IPS-11a (cell line): ENCODE results near the gene FYTTD1.

Experiments used
- H3K4me3 ChIP-seq: one replicate; pipeline ENCODE4 v1.5.1; 2013; ENCODE audit warnings: low read depth, low read length, control low read depth

The FYTTD1 gene

DNA sequence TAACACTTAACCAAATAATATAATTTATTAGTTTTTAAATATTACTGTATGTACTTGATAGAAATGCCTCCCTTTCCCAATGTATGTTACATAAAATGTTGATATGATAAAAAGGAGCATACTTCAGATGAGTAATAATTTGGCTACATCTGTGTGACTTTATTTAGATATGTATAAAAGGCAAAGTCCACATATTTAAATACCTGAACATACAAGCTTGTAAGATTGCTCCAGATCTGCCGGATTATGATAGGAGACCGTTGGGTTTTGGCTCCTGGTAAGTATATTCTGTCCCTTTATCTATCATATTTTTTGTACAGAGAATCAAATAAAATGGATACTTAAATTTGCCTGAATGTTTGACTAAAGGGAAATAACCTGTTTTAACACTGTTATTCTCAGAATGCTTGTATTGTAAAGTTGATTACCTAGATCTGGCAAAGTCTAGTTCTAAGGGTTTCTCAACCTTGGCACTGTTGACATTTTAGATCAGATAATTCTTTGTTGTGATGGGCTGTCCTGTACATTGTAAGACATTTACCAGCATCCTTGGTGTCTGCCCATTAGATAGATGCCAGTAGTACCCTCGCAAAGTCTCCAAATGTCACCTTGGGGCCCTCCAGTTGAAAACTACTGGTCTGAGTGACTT is 79.8 kb downstream of the FYTTD1 start:
- no peak overlapping the region for H3K4me3 ChIP-seq

DNA sequence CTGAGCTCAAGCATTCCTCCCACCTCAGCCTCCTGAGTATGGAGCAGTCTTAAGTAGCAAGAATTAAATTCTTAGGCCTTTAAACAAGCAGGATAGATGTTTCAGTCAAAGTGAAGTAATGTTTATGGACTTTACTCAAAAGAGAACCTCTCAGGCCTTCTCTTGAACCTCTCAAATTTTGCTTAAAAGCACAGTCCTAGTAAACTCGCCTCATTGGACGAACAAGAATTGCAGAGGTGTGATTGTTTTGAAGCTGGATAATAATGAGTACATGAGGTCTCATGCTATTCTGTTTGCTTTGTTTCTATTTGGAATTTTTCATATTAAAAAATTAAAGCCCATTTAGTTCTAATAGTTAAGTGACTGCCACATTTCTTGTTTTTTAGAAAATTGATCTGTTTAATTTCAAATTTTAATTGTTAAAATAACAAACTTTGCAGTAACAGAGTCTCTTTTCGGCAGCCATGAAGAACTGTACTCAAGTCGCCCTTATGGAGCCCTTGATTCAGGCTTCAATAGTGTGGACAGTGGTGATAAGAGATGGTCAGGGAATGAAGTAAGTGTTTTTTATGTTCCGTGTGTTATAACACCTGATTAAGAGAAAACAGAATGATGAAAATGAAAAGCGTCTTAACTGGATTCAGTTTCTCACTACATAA is 80.8 kb downstream of the FYTTD1 start:
- H3K4me3 ChIP-seq, result no peak overlapping the region

DNA sequence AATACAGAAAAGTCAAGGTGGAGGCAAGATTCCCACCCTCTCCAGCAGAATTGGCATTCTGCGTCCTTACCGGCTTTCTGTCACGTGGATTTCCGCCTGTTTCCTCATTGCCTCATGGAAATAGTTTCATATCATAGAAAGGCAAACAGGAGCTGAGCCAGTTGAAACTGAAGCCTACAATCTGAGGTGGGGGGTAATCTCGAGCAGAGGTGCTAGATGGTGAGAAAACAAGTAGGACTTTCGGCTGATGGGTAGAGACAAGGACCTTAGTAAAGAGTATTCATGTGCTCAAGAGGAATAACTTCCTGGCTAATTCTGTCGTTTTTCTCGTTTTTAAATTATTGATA is 81.3 kb downstream of the FYTTD1 start:
- H3K4me3 ChIP-seq, result no peak overlapping the region

DNA sequence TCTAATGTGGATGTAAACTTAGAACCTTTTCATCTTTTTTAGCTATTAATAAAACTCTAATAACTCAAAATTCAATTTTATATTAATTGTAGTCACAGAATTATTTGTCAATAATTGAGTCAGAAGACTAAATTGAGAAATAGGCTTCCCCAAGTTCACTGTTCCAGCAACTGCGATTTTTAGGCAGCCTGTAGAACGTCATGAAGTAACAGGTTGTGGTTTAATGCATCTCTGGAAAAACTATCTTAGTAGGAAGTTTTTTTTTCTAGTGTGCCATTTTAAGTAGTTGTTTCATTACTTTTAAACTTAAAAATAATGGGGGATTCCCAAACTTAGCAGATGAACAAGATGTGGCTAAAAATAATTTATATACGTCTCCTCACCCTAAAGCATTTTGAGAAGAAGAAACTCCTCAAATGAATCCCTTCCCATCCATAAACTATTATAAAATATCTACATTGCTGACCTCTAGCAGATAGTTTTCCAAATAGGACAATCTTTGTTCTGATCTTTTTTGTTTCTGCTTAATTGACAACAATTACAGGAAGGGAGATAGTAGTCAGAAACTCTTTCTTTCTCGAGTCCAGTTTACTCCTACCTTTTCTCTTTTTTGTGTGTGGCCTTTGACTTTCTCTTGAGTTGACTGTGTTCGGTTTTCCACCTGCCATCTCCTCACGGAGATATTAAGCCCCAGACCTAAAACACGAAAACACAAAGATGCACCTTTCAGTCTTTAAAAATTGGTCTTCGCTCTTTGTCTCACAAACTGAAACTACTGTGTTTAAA is 84.4 kb downstream of the FYTTD1 start:
- no peak overlapping the region for H3K4me3 ChIP-seq

DNA sequence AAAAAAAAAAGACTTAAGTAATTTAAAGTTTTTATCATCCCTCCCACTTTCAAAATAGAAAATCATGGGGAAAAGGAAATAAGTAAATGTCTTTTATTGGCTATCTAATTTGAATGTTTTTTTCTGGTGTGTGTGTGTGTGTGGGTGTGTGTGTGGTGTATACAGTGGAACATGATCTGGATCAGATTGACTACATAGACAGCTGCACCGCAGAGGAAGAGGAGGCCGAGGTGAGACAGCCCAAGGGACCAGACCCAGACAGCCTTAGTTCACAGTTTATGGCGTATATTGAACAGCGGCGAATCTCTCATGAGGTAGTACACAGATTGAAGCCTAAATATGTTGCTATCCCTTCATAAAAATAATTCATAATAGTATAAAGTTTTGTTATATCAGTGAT is 85.8 kb downstream of the FYTTD1 start:
- no peak overlapping the region for H3K4me3 ChIP-seq

DNA sequence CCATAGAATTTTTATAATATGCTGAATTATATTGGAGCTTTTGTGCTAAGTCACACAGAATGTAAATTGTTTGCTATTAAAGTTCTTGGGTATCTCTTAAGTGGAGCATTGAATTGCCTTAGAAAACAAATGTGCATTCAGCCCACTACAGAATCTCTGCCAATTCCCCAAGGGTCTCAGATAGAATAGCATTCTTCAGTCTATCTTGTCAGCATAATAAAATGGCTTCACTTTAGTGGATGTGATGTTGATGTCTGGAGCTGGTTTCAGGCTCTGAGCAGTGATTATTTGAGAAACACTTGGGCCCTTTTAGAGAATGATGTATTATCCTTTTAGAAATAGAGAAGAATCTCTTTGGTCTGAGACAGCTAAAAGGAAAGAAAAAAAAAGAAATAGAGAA is 86.6 kb downstream of the FYTTD1 start:
- no peak overlapping the region for H3K4me3 ChIP-seq
